OCI-LY7 (cell line): ENCODE data around the gene WWOX. TPM values are rescaled to one million over a fixed set of nuclear protein-coding genes. Genes with fewer than 3 reads are reported as not detected.

ENCODE experiments used
- BruUV-seq: library from RNA; stranded (reverse); fragments of 400-500 nt; replicated peaks from 2 replicates; lab custom pipeline; 2021; lab: Mats Ljungman, UMichigan
- CTCF ChIA-PET: fragments of 300-600 bp; sonication (Branson Sonifier 250); formaldehyde crosslinking; loops from one replicate; lab custom pipeline; 2022; ENCODE audit warnings: antibody characterized with exemption; ENCODE audit not compliant: unreplicated experiment; lab: Charles Lee
- POLR2A ChIA-PET: fragments of 300-600 bp; sonication (Branson Sonifier 250); formaldehyde crosslinking; loops from one replicate; lab custom pipeline; 2022; ENCODE audit warnings: antibody characterized with exemption; lab: Charles Lee
- DNase-seq: peaks from one replicate; pipeline ENCODE4 v3.0.0-alpha.2; 2015; ENCODE audit warnings: low spot score
- H2AFZ ChIP-seq: fragments of 200-600 bp; sonication (generic), shearing (Covaris generic); 2 replicates; pipeline ENCODE4 v1.6.1; 2014; ENCODE audit warnings: mild to moderate bottlenecking, antibody characterized with exemption, low read length, moderate library complexity
- H3K27ac ChIP-seq: fragments of 200-600 bp; sonication (generic); 2 replicates; pipeline ENCODE4 v1.5.1; 2014; ENCODE audit warnings: mixed run types, low read depth, mild to moderate bottlenecking, moderate library complexity, low read length, inconsistent platforms; ENCODE audit not compliant: poor library complexity, severe bottlenecking
- H3K36me3 ChIP-seq: fragments of 200-600 bp; sonication (generic); 2 replicates; pipeline ENCODE4 v1.6.1; 2014; ENCODE audit warnings: mild to moderate bottlenecking, antibody characterized with exemption, low read length, moderate library complexity, mixed read lengths; ENCODE audit not compliant: insufficient read depth
- H3K4me1 ChIP-seq: fragments of 200-600 bp; sonication (generic); 2 replicates; pipeline ENCODE4 v1.5.1; 2014; ENCODE audit warnings: mild to moderate bottlenecking, low read length; ENCODE audit not compliant: insufficient read depth, poor library complexity, severe bottlenecking
- H3K4me2 ChIP-seq: fragments of 200-600 bp; sonication (generic); 2 replicates; pipeline ENCODE4 v1.6.1; 2014; ENCODE audit warnings: mild to moderate bottlenecking, low read length
- H3K4me3 ChIP-seq: fragments of 200-600 bp; sonication (generic); 2 replicates; pipeline ENCODE4 v1.5.1; 2014; ENCODE audit warnings: mild to moderate bottlenecking, low read depth, low read length; ENCODE audit not compliant: poor library complexity, severe bottlenecking
- H3K79me2 ChIP-seq: fragments of 200-600 bp; sonication (generic); 2 replicates; pipeline ENCODE4 v1.6.1; 2016; ENCODE audit warnings: low read depth, mild to moderate bottlenecking, low read length, moderate library complexity, mixed read lengths; ENCODE audit not compliant: insufficient read depth
- H3K9me2 ChIP-seq: fragments of 200-600 bp; sonication (generic); 2 replicates; pipeline ENCODE4 v1.6.1; 2016; ENCODE audit warnings: mild to moderate bottlenecking, low read length, mixed read lengths; ENCODE audit not compliant: insufficient read depth
- H3K9me3 ChIP-seq: fragments of 200-600 bp; sonication (generic); 2 replicates; pipeline ENCODE4 v1.6.1; 2014; ENCODE audit warnings: mild to moderate bottlenecking, mixed run types, low read length, mixed read lengths
- H4K20me1 ChIP-seq: fragments of 200-600 bp; sonication (generic); 2 replicates; pipeline ENCODE4 v1.6.1; 2014; ENCODE audit warnings: mild to moderate bottlenecking, antibody characterized with exemption, low read length, moderate library complexity, mixed read lengths; ENCODE audit not compliant: insufficient read depth
- EZH2phosphoT487 ChIP-seq: fragments of 200-600 bp; sonication (generic); IDR thresholded peaks from 2 replicates; pipeline ENCODE4 v1.6.1; 2018; ENCODE audit warnings: low read depth, borderline replicate concordance, mild to moderate bottlenecking, mixed run types, antibody characterized with exemption, low read length, moderate library complexity, mixed read lengths
- intact Hi-C: fragments of 100-400 bp; cut with micrococcal nuclease; formaldehyde crosslinking; loops from one replicate; pipeline ENCODE4 v1.10.0; 2022; ENCODE audit not compliant: unreplicated experiment
- total RNA-seq, 2 experiments: library from RNA; depleted of rRNA in 1 of 2; stranded (reverse); fragments of >200 nt in 1 of 2; shearing (Covaris generic) in 1 of 2; gene quantifications; 2 replicates each; pipeline ENCODE4 v1.2.3, GENCODE V29; 2014 to 2022
- TF ChIP-seq, protein P1 (sequence below): fragments of 200-600 bp; sonication (generic); conservative IDR thresholded peaks from 2 replicates; pipeline ENCODE4 v1.5.1; 2014; ENCODE audit warnings: mild to moderate bottlenecking, antibody characterized with exemption, low read length, moderate library complexity, mixed read lengths

Gene WWOX
- total RNA-seq, 2 experiments from 2014 or later, result 40.2 to 47.6 TPM

DNA sequence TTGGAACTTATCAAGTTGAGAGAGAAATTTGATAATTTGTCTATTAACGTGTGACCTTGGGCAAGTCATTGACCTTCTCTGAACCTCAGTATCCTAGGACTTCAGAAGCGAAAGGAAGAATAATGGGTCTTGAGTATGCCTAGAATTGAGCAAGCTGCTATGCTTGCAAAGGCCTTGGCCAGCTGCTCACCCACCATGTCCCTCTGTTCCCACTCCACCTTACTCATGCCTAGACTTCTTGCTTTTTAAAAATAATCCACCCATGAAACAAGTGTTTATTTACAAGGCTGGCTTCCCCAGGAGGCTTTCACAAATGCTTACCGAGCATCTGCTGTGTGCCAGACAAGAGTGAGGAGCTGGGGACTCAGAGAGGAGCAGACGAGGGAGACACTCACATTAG lies 910.4 kb downstream of the WWOX start:
- Histone ChIP-seq H3K9me3 (no peaks in the 10 kb centered on the region), H3K4me2 (no peak overlapping the region), H4K20me1 (no peaks in the 10 kb centered on the region), H3K4me1 (peaks cover 4% of the 10 kb centered on the region), H2AFZ (no peak overlapping the region), H3K79me2 (no peaks in the 10 kb centered on the region), H3K9me2 (no peaks in the 10 kb centered on the region), H3K4me3 (no peak overlapping the region), H3K36me3 (no peaks in the 10 kb centered on the region), H3K27ac (no peak overlapping the region)
- intact Hi-C loops, result no loop called here
- TF ChIP-seq EZH2phosphoT487, result no peak
- TF ChIP-seq, protein P1, sequence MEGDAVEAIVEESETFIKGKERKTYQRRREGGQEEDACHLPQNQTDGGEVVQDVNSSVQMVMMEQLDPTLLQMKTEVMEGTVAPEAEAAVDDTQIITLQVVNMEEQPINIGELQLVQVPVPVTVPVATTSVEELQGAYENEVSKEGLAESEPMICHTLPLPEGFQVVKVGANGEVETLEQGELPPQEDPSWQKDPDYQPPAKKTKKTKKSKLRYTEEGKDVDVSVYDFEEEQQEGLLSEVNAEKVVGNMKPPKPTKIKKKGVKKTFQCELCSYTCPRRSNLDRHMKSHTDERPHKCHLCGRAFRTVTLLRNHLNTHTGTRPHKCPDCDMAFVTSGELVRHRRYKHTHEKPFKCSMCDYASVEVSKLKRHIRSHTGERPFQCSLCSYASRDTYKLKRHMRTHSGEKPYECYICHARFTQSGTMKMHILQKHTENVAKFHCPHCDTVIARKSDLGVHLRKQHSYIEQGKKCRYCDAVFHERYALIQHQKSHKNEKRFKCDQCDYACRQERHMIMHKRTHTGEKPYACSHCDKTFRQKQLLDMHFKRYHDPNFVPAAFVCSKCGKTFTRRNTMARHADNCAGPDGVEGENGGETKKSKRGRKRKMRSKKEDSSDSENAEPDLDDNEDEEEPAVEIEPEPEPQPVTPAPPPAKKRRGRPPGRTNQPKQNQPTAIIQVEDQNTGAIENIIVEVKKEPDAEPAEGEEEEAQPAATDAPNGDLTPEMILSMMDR, result no peak
- ChIA-PET CTCF (no interaction called here), POLR2A (no interaction called here)
- BruUV-seq, result no TSS peak
- DNase-seq, result no peak

DNA sequence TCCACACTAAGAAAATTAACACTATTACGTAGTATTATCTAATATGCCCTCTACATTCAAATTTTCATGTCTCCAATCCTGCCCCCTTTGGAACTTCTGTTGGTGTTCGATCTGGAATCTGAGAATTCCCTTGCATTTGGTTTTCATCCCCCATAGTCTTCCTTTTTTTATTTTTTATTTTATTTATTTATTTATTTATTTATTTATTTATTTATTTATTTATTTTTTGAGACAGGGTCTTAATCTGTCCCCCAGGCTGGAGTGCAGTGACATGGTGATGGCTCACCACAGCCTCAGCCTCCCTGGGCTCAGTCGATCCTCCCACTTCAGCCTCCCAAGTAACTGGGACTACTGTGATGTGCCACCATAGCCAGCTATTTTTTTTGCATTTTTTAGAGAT lies 911.8 kb downstream of the WWOX start:
- TF ChIP-seq EZH2phosphoT487, result no peak
- TF ChIP-seq, protein P1, result no peak
- no peak overlapping the region for H3K4me3 ChIP-seq
- no TSS peak for BruUV-seq
- H3K4me2 ChIP-seq, result no peak overlapping the region
- H3K9me2 ChIP-seq, result no peaks in the 10 kb centered on the region
- ChIA-PET CTCF (no interaction called here), POLR2A (no interaction called here)
- H2AFZ ChIP-seq, result no peak overlapping the region
- H3K79me2 ChIP-seq, result no peaks in the 10 kb centered on the region
- no peaks in the 10 kb centered on the region for H3K9me3 ChIP-seq
- no peaks in the 10 kb centered on the region for H3K36me3 ChIP-seq
- DNase-seq, result no peak
- H3K27ac ChIP-seq, result no peak overlapping the region
- no peaks in the 10 kb centered on the region for H4K20me1 ChIP-seq
- peaks cover 4% of the 10 kb centered on the region for H3K4me1 ChIP-seq
- intact Hi-C loops, result no loop called here

DNA sequence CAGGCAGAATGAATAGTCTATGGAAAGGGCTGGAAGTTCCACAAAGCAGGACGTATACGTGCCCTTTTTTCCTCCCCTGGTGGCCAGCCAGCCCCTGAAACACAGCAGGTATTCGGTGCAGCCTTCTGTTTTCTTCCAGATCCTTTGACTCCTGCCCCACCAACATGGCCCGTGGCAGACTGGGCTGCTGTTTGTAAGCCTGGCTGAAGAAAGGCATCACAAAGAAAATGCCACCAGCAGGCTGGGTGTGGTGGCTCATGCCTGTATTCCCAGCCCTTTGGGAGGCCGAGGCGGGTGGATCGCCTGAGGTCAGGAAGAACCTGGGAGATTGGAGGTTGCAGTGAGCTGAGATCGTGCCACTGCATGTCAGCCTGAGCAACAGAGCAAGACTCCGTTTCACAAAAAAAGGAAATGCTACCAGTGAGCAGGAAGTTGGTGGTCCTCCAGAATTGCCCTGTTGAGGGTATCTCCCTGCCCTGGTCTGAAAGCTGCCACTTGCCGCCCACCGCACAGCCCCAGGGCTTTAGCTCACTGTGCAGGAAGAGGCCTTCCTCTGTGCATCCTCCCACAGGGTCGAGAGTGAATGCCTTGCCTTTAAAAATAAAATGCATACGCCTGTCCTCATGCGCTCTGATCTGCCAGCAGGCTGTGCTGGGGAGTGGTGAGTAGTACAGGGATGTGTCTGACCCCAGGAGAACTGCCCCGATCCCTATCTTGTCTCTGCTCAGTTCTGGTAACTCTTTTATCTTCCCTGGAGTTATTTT lies 913.4 kb downstream of the WWOX start:
- no peaks in the 10 kb centered on the region for H4K20me1 ChIP-seq
- H3K27ac ChIP-seq, result no peak overlapping the region
- H3K4me1 ChIP-seq, result peaks cover 4% of the 10 kb centered on the region
- H2AFZ ChIP-seq, result no peak overlapping the region
- H3K9me3 ChIP-seq, result no peaks in the 10 kb centered on the region
- ChIA-PET CTCF (no interaction called here), POLR2A (no interaction called here)
- H3K79me2 ChIP-seq, result no peaks in the 10 kb centered on the region
- BruUV-seq, result no TSS peak
- no peak overlapping the region for H3K4me3 ChIP-seq
- H3K4me2 ChIP-seq, result no peak overlapping the region
- no peaks in the 10 kb centered on the region for H3K36me3 ChIP-seq
- no peaks in the 10 kb centered on the region for H3K9me2 ChIP-seq
- intact Hi-C loops, result no loop called here
- TF ChIP-seq EZH2phosphoT487, result no peak
- TF ChIP-seq, protein P1, result no peak
- DNase-seq, result no peak
